Ureter (tissue), 1 donor: ENCODE measurements around the gene UQCR10. TPM values are rescaled to one million over a fixed set of nuclear protein-coding genes. Genes with fewer than 3 reads are reported as not detected.
"Not testable (repeated sequence)": the region's sequence is repeated elsewhere in the genome, so short reads cannot be mapped to it uniquely, and the experiment has no call there.

Source experiments
- DNase-seq: peaks from one replicate; pipeline ENCODE4 v3.0.0-alpha.2; 2020; ENCODE audit warnings: low spot score
- total RNA-seq: library from RNA; stranded (reverse); gene quantifications from one replicate; pipeline ENCODE4 v1.2.4, GENCODE V29; 2023
- donor health status: DM: yes; HTN: yes; CAD: no.

The UQCR10 gene
- total RNA-seq, 1 donor from 2014 or later: 104 TPM

DNA sequence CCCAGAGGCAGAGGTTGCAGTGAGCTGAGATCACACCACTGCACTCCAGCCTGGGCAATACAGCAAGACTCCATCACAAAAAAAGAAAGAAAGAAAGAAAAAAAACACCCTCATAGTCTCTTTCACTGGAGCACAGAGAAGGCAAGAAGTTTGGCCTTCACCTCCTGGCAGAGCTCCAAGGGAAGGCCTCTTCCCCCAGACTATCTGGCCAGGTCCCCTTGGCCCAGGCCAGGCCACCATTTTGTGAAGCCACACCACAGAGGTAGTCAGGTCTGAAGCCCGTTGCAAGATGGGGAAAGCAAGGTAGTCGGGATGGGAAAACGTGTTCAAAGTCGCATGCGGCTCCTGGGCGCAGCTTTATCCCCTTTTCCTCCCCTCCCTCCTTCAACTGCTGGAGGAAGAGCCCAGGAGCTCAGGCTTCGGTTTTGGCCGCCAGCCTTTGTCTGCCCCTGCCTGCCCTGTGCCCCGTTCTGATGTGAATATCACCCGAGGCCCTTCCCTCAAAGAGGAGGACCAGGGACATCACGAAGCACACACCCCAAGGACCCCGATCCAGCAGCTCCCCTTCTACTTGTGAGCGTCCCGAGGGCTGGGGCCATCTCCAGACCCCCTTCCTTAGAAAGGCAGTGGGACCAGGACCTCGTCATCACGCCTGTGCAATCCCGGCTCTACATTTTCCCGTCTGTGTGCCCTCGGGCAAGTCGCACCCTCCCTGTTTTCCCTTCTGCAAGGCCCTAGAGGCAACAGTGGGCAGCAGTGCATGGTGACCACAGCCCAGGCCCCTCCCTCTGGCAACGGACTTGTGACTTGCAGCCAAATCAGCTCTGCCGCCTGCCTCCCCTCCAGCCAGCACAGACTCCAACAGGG lies 29.7 kb upstream of the UQCR10 start:
- no peak for DNase-seq

- DNase-seq: no peak
Observed at GRCh38 chr22:29738118-29738815, 28.9 kb upstream of the UQCR10 start.

- no peak for DNase-seq
Observed at GRCh38 chr22:29739346-29739875, 27.8 kb upstream of the UQCR10 start.

- no peak for DNase-seq
Observed at GRCh38 chr22:29740216-29740615, 27.0 kb upstream of the UQCR10 start.

DNA sequence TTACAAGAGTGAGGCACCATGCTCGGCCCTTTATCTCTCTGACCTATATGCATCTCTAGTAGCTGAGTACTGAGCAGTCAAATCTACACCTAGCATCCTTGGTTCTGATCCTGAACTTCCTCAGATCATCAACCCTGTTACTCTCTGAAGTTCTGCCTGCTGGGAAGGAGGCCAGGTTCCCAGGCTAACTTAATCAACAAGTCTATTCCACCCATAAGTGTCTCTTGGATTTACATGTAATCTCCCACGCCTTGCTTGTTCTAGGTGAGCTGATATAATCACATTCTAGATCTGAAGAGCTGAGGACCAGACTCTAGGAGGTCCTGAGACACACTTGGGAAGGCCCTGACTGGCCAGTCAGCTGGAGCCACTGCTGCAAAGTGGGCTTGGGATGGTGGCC lies 25.2 kb upstream of the UQCR10 start:
- no peak for DNase-seq

DNA sequence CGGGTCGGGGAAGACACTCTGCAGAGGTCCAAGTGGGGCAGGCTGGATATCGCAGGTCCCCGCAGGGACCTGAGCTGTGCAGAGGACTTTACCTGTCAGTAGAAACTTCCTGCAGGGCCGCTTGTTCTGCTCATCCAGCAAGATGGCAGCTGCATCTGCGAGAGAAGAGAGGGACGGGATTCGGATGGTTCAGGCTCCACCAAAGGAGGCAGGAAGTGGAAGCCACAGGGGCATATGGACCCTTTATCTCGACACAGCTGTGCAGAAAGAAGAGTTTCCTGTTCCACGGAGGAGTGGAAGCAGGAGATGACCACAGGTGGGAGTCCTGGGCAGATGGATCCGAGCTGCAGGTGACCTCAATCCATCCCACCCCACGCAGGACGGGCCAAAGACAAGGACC lies 24.8 kb upstream of the UQCR10 start:
- no peak for DNase-seq

DNA sequence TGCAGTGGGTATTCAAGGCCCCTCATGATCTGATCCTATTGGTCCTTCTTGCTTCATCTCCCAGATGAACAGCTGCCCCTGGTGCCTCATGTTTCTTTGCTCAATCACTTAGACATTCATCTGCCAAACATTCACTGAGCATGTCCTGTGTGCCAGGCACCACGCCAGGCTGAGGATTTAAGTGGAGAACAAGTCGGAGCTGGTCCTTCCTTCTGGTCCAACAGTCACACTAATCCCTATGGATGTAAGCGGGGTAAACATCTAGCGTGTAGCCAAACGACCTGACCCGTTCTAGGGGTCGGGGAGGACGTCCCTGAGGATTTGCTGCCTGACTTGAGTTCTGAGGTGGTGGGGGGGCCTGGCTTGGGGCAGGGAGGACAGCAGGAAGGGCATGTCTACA lies 22.3 kb upstream of the UQCR10 start:
- peak; percentile 61 for DNase-seq

- DNase-seq: no peak
Observed at GRCh38 chr22:29747832-29748231, 19.3 kb upstream of the UQCR10 start.

- DNase-seq: no peak
Observed at GRCh38 chr22:29748248-29748893, 18.8 kb upstream of the UQCR10 start.

- DNase-seq: no peak
Observed at GRCh38 chr22:29750029-29750428, 17.1 kb upstream of the UQCR10 start.

DNA sequence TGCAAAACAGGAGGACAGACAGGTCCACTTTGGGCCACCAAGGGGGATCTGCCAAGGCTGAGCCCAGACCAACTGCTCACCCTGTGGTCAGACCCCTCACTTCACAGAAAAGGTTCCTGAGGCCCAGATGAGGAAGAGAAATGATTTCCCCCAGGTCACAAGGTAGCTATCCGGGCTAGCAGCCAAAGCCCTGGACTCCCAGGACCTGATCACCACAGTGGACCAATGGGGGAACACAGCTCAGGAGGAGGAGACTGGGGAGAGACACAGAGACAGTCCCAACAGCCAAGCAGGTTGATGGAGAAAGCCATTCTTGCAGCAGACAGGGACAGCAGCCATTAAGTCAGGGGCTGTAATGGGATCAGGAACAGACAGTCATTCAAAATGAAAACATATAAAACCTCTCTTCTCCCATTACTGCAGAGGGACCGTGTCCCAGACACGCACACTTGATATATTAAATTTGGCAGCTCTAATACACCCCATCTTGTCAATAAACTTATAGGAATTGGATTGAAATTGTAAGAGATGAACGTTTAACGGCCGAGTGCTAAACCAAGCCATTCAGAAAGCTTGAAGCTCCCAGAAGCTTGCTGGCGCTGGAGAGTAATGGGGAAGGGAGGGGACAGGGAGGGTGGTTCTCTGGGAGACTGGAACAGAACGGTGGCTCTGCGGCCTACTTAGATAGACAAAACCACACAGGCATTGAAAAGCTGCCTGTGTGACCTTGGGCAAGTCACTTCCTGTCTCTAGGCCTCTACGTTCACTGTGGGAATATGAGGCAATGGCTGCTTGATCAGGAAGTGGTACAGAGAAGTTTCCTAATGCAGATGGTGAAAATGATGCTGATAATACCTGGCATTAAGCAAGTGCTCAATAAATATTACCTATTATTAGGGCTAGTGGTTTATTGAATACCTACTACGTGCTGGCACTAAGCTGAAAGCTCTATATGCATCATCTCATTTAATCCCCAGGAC lies 16.3 kb upstream of the UQCR10 start:
- DNase-seq: no peak

- no peak for DNase-seq
Observed at GRCh38 chr22:29751669-29752068, 15.5 kb upstream of the UQCR10 start.

DNA sequence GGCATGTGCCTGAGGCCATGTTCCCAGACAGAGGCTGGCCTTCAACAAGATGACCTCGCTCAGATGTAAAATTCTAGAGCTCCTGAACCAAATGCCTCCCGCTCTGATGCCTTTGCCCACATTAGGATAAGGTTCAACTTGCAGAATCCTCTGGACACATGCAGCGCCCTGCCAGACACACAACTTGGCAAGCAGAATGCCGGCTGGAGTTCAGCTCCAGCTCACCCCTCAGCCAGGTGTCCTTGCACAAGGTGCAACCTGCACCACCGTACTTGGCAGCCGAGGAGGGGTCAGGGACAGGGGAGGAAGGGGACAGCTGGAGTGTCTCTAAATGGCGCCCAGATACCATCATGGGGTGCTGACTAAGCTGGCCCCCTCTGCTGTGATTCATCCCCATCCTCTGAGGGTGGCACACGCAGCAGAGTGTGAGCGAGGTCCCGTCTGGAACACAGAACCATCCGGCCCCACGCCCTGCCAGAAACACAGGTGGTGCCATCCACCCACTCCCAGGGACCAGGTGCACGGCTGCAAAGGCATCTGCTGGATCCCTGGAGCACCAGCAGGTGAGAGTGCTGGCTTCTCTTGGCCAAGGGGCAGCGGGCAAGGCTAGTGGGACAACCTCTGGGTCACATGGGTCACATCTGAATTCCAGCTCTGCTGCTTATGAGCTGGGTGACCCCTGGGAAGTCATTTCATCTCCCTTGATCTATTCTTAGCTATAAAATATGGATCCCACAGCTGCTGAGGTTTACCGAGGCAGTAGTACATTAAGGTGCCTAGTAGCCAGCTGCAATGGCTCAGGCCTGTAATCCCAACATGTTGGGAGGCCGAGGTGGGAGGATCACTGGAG lies 13.1 kb upstream of the UQCR10 start:
- no peak for DNase-seq

DNA sequence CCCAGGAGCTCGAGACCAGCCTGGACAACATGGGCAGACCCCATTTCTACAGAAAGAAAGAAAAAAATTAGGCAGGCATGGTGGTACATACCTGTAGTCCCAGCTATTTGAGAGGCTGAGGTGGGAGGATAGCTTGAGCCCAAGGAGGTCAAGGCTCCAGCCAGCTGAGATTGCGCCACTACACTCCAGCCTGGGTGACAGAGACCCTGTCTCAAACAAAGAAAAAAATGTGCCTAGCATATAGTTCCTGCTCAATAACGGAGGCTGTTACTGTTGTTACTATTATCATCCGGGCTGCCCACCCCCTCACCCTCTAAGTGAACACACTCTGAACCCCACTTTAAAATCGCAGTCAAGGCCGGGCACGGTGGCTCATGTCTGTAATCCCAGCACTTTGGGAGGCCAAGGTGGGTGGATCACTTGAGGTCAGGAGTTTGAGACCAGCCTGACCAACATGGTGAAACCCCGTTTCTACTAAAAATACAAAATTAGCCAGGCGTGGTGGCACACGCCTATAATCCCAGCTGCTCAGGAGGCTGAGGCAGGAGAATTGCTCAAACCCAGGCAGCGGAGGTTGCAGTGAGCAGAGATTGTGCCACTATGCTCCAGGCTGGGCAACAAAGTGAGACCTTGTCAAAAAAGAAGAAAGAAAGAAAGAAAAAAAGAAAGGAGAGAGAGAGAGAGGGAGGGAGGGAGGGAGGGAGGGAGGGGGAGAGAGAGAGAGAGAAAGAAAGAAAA lies 12.3 kb upstream of the UQCR10 start:
- not testable (repeated sequence) for DNase-seq

DNA sequence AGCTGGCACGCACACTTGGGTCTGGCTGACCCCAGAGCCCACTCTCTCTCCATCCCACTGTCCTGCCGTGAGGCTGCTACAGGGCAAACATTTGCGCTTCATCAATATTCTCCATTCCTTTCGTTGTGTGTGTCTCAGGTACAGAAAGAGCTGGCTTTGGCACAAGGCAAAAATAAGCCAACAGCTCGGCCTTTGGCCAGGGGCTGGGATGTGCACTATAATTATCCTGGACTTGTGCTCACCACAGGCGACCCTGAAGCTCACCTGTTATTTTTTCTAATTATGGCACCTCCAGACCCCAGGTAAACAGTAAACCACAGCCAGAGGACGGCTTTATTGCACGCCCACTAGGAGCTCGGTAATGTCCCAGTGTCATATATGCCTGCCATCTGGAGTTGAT lies 11.3 kb upstream of the UQCR10 start:
- DNase-seq: no peak

DNA sequence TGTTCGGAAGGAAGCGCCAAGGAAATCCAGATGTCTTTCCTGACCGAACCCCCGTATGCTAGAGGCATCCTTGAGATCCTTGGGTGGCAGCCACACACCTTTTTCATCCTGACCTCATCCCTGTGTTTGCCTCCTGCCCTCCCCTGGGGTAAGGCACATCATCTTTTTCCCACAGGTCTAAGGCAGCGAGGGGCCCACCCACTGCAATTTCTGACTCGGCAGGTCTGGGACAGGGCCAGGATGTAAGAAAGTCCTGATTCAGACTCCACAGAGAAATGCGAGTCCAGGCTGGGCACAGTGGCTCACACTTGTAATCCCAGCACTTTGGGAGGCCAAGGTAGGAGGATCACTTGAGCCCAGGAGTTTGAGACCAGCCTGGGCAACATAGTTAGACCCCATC lies 10.8 kb upstream of the UQCR10 start:
- DNase-seq: no peak

DNA sequence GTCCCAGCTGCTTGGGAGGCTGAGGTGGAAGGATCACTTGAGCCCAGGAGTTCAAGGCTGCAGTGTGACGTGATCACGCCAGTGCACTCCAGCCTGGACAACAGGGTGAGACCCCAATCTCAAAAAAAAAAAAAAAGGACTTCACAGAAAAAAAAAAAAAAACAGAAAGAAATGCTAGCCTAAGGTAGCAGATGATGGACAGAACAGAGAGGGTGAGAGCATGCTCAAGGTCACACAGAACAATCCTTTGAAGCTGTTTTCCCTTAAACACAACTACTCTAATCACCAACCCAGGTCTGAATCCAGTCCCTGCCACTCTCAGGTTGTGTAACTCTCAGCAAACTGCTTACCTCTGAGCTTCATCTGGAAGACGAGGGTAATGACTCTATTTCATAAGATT lies 10.1 kb upstream of the UQCR10 start:
- no peak for DNase-seq

GRCh38 chr22:29758068-29758622 lies 9.0 kb upstream of the UQCR10 start:
- DNase-seq: no peak

DNA sequence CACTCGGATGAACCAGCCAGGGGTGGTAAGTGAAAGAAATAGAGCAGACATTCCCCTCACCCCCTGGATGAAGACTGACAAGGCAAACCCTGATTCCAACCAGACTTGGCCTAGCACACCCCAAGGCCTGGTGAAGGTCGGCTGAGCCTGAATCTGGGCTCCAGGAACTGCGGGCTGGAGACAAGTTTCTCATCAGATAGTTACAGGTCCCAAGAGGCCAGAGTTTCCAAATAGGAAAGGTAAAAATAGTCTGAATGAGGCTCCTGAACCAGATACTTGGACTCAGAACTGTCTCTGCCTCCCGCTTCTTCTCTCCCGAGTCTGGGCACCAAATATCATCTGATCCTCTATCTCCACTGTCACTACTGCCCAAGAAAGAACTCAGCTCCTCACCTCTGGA lies 8.2 kb upstream of the UQCR10 start:
- no peak for DNase-seq
